HepG2 (cell line): ENCODE data around the gene DENND5B. TPM values are rescaled to one million over a fixed set of nuclear protein-coding genes. Genes with fewer than 3 reads are reported as not detected.

Experiments
- ATAC-seq: fragments of 200-7000 bp; cut with Tn5 transposase; 3 replicates; pipeline ENCODE4 v1.9.1; 2020; ENCODE audit warnings: mild to moderate bottlenecking, moderate library complexity
- BruUV-seq: library from RNA; stranded (reverse); fragments of 400-500 nt; replicated peaks from 2 replicates; lab custom pipeline; 2021; lab: Mats Ljungman, UMichigan
- CTCF ChIA-PET: fragments of 300-600 bp; formaldehyde crosslinking; extraction: SDS; loops from one replicate; lab custom pipeline; 2021; ENCODE audit warnings: low total read pairs, inconsistent platforms, low intra/inter-chr PET ratio; lab: Yijun Ruan, JAX
- POLR2A ChIA-PET: fragments of 350-600 bp; sonication (Branson Sonifier 250); formaldehyde crosslinking; loops from one replicate; lab custom pipeline; 2020; ENCODE audit warnings: antibody characterized with exemption, inconsistent platforms; lab: Yijun Ruan, JAX
- DNase-seq: peaks from one replicate; pipeline ENCODE4 v3.0.0-alpha.2; 2015; ENCODE audit warnings: low spot score
- FAIRE-seq: peaks from 3 replicates; lab custom pipeline; 2011; peaks lifted over from hg19 to GRCh38; lab: Jason Lieb, UNC
- H2AFZ ChIP-seq: one replicate; pipeline ENCODE4 v1.6.1; 2011; ENCODE audit warnings: low read length, inconsistent platforms
- H3K27ac ChIP-seq: fragments of 300-600 bp; 3 replicates; pipeline ENCODE4 v1.8.0; 2011; ENCODE audit warnings: mixed run types, mild to moderate bottlenecking, mixed read lengths, low read length, inconsistent platforms; ENCODE audit not compliant: insufficient read depth; ENCODE audit errors: extremely low read length
- H3K27me3 ChIP-seq, 2 experiments: fragments of 200-600 bp in 1 of 2; 2 replicates in 1 of 2; 3 replicates in 1 of 2; pipeline versions ENCODE4 v1.6.0 to v1.8.0; 2011; ENCODE audit warnings: low read length in 2 of 2, mild to moderate bottlenecking in 2 of 2, moderate library complexity in 2 of 2, inconsistent platforms in 1 of 2; ENCODE audit not compliant: insufficient read depth in 2 of 2, control insufficient read depth in 1 of 2
- H3K36me3 ChIP-seq, 2 experiments: fragments of 200-600 bp in 1 of 2; replicated peaks in 1 of 2; 2 replicates in 1 of 2; 3 replicates in 1 of 2; pipeline versions ENCODE4 v1.5.1 to v1.8.0; 2011; ENCODE audit warnings: low read length in 2 of 2, inconsistent platforms in 1 of 2; ENCODE audit not compliant: insufficient read depth in 2 of 2, control insufficient read depth in 1 of 2
- H3K4me1 ChIP-seq: 2 replicates; pipeline ENCODE4 v1.5.1; 2012; ENCODE audit warnings: low read length, inconsistent platforms; ENCODE audit not compliant: insufficient read depth
- H3K4me2 ChIP-seq: 2 replicates; pipeline ENCODE4 v1.6.0; 2011; ENCODE audit warnings: low read depth, low read length, inconsistent platforms
- H3K4me3 ChIP-seq, 3 experiments: fragments of 200-600 bp in 1 of 3; sonication (generic), shearing (Covaris generic) in 1 of 3; replicated peaks in 1 of 3; 2 replicates each; pipeline ENCODE4 v1.5.1; 2011 to 2016; ENCODE audit warnings: low read length in 3 of 3, inconsistent platforms in 2 of 3, low read depth in 2 of 3, mild to moderate bottlenecking in 2 of 3, control low read depth in 1 of 3, mixed read lengths in 1 of 3; ENCODE audit not compliant: insufficient read depth in 1 of 3
- H3K79me2 ChIP-seq: one replicate; pipeline ENCODE4 v1.6.1; 2011; ENCODE audit warnings: low read length, inconsistent platforms; ENCODE audit not compliant: insufficient read depth
- H3K9ac ChIP-seq: 2 replicates; pipeline ENCODE4 v1.6.0; 2011; ENCODE audit warnings: mild to moderate bottlenecking, low read depth, low read length, inconsistent platforms; ENCODE audit not compliant: insufficient read depth
- H3K9me3 ChIP-seq: 2 replicates; pipeline ENCODE4 v1.5.1; 2012; ENCODE audit warnings: mild to moderate bottlenecking, low read length
- H4K20me1 ChIP-seq: 2 replicates; pipeline ENCODE4 v1.6.0; 2011; ENCODE audit warnings: inconsistent platforms, mild to moderate bottlenecking, low read length, moderate library complexity; ENCODE audit not compliant: insufficient read depth
- ATF3 ChIP-seq: sonication (generic); formaldehyde crosslinking; IDR thresholded peaks from 2 replicates; pipeline ENCODE4 v1.4.0; 2020; ENCODE audit warnings: missing genetic modification reagents
- CTCF ChIP-seq: sonication (generic); formaldehyde crosslinking; IDR thresholded peaks from 2 replicates; pipeline ENCODE4 v1.5.0; 2020; ENCODE audit warnings: mild to moderate bottlenecking, missing genetic modification reagents, moderate library complexity
- DRAP1 ChIP-seq: IDR thresholded peaks from 2 replicates; pipeline ENCODE4 v1.6.1; 2016; ENCODE audit warnings: missing genetic modification reagents, missing compliant biosample characterization
- EZH2 ChIP-seq: conservative IDR thresholded peaks from 2 replicates; pipeline ENCODE4 v1.6.1; 2012; ENCODE audit warnings: mild to moderate bottlenecking, low read depth, low read length, moderate library complexity
- FLYWCH1 ChIP-seq: sonication (generic); formaldehyde crosslinking; IDR thresholded peaks from 2 replicates; pipeline ENCODE4 v1.8.1; 2023; ENCODE audit warnings: mild to moderate bottlenecking, missing genetic modification reagents
- GATA4 ChIP-seq: sonication (generic); IDR thresholded peaks from 2 replicates; pipeline ENCODE4 v1.6.1; 2016; ENCODE audit warnings: antibody characterized with exemption, low read depth, borderline replicate concordance
- HNRNPH1 ChIP-seq: fragments of 200-400 bp; formaldehyde crosslinking; optimal IDR thresholded peaks from 2 replicates; pipeline ENCODE3; 2017; ENCODE audit warnings: mild to moderate bottlenecking, low read depth, low read length
- REL ChIP-seq: sonication (generic); formaldehyde crosslinking; conservative IDR thresholded peaks from 2 replicates; pipeline ENCODE4 v1.8.0; 2022; ENCODE audit warnings: mild to moderate bottlenecking, missing genetic modification reagents, moderate library complexity
- ZNF207 ChIP-seq: fragments of 450-650 bp; IDR thresholded peaks from 2 replicates; pipeline ENCODE4 v1.6.1; 2016; ENCODE audit warnings: antibody characterized with exemption, borderline replicate concordance
- ZNF251 ChIP-seq: sonication (generic); formaldehyde crosslinking; IDR thresholded peaks from 2 replicates; pipeline ENCODE4 v1.9.0; 2021; ENCODE audit warnings: mild to moderate bottlenecking, missing genetic modification reagents
- ZNF530 ChIP-seq: sonication (generic); formaldehyde crosslinking; IDR thresholded peaks from 2 replicates; pipeline ENCODE4 v1.5.0; 2020; ENCODE audit warnings: low read depth, mild to moderate bottlenecking, missing genetic modification reagents
- ZNF768 ChIP-seq: sonication (generic); formaldehyde crosslinking; IDR thresholded peaks from 2 replicates; pipeline ENCODE4 v1.4.0; 2020; ENCODE audit warnings: missing genetic modification reagents
- ZNF878 ChIP-seq: sonication (generic); formaldehyde crosslinking; IDR thresholded peaks from 2 replicates; pipeline ENCODE4 v1.8.1; 2023; ENCODE audit warnings: mild to moderate bottlenecking, missing genetic modification reagents, moderate library complexity
- WGBS: methylation state at CpG from one replicate; pipeline ENCODE4 v1.1.6; 2017; ENCODE audit warnings: low lambda C conversion rate; 5-methylcytosine and 5-hydroxymethylcytosine counted together
- in situ Hi-C: cut with HindIII; loops from 2 replicates; pipeline ENCODE4 v1.10.0; 2017; ENCODE audit warnings: low pct_unique_long_range_greater_than_20kb; ENCODE audit not compliant: extremely low pct_ligation_motif_present
- intact Hi-C: fragments of 100-400 bp; cut with micrococcal nuclease; formaldehyde crosslinking; loops from one replicate; pipeline ENCODE4 v1.10.0; 2022; ENCODE audit not compliant: unreplicated experiment
- polyA plus RNA-seq, 8 experiments: library from polyadenylated mRNA; depleted of rRNA in 3 of 8; stranded (reverse) in 7 of 8; unstranded in 1 of 8; fragments of >200 nt; fragmentation: Illumina TruSeq in 4 of 8; extraction: Trizol in 4 of 8; gene quantifications; 2 replicates each; pipeline versions ENCODE4 v1.2.1 to v1.2.3, GENCODE V29; 2011 to 2016; ENCODE audit warnings: low read depth in 4 of 8, missing spikeins in 1 of 8, mixed read lengths in 1 of 8; ENCODE audit not compliant: insufficient read depth in 1 of 8
- total RNA-seq, 5 experiments: library from RNA; depleted of rRNA; stranded (reverse); fragments of >200 nt; fragmentation: Illumina TruSeq; extraction: Trizol; gene quantifications; 2 replicates each; pipeline ENCODE4 v1.2.3, GENCODE V29; 2016; ENCODE audit warnings: low read depth in 1 of 5
- TF ChIP-seq, protein P1 (sequence below): sonication (generic); formaldehyde crosslinking; IDR thresholded peaks from 2 replicates; pipeline ENCODE4 v1.4.0; 2020; ENCODE audit warnings: missing genetic modification reagents
- TF ChIP-seq, protein P2 (sequence below): sonication (generic); formaldehyde crosslinking; IDR thresholded peaks from 2 replicates; pipeline ENCODE4 v1.4.0; 2020; ENCODE audit warnings: low read depth, mild to moderate bottlenecking, missing genetic modification reagents

Gene DENND5B
- total and polyA plus RNA-seq, 2 of the 13 experiments (the other 11 are each of a cell fraction or from before 2014, with no cell fraction given): 14.7 to 18.7 TPM

GRCh38 chr12:31478425-31478824 lies 112.5 kb downstream of the DENND5B start:
- FAIRE-seq (no peak), DNase-seq (no peak)
- WGBS: 88% methylated on average over 5 of the region's 5 CpGs
- Histone ChIP-seq H2AFZ (no peak overlapping the region), H3K79me2 (no peaks in the 10 kb centered on the region), H3K27ac (peak overlapping the region; percentile 13), H3K4me3 (no peak overlapping the region)
- no peak for TF ChIP-seq ZNF530
- no peak for TF ChIP-seq FLYWCH1 (CRISPR knock-in tag)
- TF ChIP-seq GATA4: no peak
- no peak for TF ChIP-seq CTCF (CRISPR knock-in tag)
- TF ChIP-seq EZH2: no peak
- TF ChIP-seq DRAP1 (CRISPR knock-in tag): no peak
- no peak for TF ChIP-seq ZNF207
- no peak for TF ChIP-seq REL
- TF ChIP-seq, protein P1, sequence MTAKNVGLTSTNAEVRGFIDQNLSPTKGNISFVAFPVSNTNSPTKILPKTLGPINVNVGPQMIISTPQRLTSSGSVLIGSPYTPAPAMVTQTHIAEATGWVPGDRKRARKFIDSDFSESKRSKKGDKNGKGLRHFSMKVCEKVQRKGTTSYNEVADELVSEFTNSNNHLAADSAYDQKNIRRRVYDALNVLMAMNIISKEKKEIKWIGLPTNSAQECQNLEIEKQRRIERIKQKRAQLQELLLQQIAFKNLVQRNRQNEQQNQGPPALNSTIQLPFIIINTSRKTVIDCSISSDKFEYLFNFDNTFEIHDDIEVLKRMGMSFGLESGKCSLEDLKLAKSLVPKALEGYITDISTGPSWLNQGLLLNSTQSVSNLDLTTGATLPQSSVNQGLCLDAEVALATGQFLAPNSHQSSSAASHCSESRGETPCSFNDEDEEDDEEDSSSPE (CRISPR knock-in tag): no peak
- TF ChIP-seq, protein P2, sequence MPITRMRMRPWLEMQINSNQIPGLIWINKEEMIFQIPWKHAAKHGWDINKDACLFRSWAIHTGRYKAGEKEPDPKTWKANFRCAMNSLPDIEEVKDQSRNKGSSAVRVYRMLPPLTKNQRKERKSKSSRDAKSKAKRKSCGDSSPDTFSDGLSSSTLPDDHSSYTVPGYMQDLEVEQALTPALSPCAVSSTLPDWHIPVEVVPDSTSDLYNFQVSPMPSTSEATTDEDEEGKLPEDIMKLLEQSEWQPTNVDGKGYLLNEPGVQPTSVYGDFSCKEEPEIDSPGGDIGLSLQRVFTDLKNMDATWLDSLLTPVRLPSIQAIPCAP: no peak
- no peak for TF ChIP-seq ZNF251 (CRISPR knock-in tag)
- TF ChIP-seq ATF3: no peak
- TF ChIP-seq ZNF878 (CRISPR knock-in tag): no peak
- TF ChIP-seq HNRNPH1: no peak
- no peak for TF ChIP-seq ZNF768
- TF ChIP-seq, all 625 proteins: peak for 0
- Histone ChIP-seq H3K4me2 (no peak overlapping the region), H3K9ac (no peak overlapping the region), H3K4me1 (peaks cover 50% of the 10 kb centered on the region), H3K36me3 (peaks cover 4 to 11% of the 10 kb centered on the region in 2 experiments; a peak in 4 of 5 replicates), H3K27me3 (no peaks in the 10 kb centered on the region), H3K9me3 (no peaks in the 10 kb centered on the region), H4K20me1 (no peaks in the 10 kb centered on the region)
- ChIA-PET POLR2A (no interaction called here), CTCF (no interaction called here)
- intact Hi-C loops: no loop called here
- in situ Hi-C loops: no loop called here
- no peak for ATAC-seq
- BruUV-seq: no TSS peak
